Mucosa of rectum (tissue), 2 donors: ENCODE results near the gene SMIM38.

ENCODE experiments used
- H3K27ac ChIP-seq, 2 donors: one replicate each; pipeline ENCODE4 v1.7.0; 2013; ENCODE audit warnings: inconsistent platforms in 2 of 2, low read depth in 2 of 2, low read length in 2 of 2
- H3K27me3 ChIP-seq, 2 donors: one replicate each; pipeline ENCODE4 v1.7.0; 2013; ENCODE audit warnings: low read length in 2 of 2; ENCODE audit not compliant: control insufficient read depth in 2 of 2, insufficient read depth in 2 of 2
- H3K36me3 ChIP-seq, 2 donors: one replicate each; pipeline ENCODE4 v1.7.0; 2013; ENCODE audit warnings: low read length in 2 of 2; ENCODE audit not compliant: control insufficient read depth in 2 of 2, insufficient read depth in 2 of 2
- H3K4me1 ChIP-seq, 2 donors: one replicate each; pipeline ENCODE4 v1.7.0; 2013; ENCODE audit warnings: low read length in 2 of 2, mild to moderate bottlenecking in 1 of 2; ENCODE audit not compliant: control insufficient read depth in 2 of 2, insufficient read depth in 2 of 2
- H3K4me3 ChIP-seq, 2 donors: one replicate each; pipeline ENCODE4 v1.7.0; 2013; ENCODE audit warnings: low read length in 2 of 2
- H3K9ac ChIP-seq, 2 donors: one replicate each; pipeline ENCODE4 v1.7.0; 2013; ENCODE audit warnings: low read length in 2 of 2, low read depth in 1 of 2, mild to moderate bottlenecking in 1 of 2
- H3K9me3 ChIP-seq, 2 donors: one replicate each; pipeline ENCODE4 v1.7.0; 2013; ENCODE audit warnings: low read length in 2 of 2; ENCODE audit not compliant: control insufficient read depth in 2 of 2
- donor health status: healthy.
- donor health status: Normal muscosa, but diverticular disease.

Gene SMIM38

GRCh38 chr11:69113646-69114340 lies 41.9 kb upstream of the SMIM38 start:
- no peaks in the 10 kb centered on the region for H3K9me3 ChIP-seq
- H3K36me3 ChIP-seq, result no peaks in the 10 kb centered on the region
- no peak overlapping the region for H3K27ac ChIP-seq
- peaks cover 6 to 13% of the 10 kb centered on the region in 2 donors for H3K4me1 ChIP-seq
- H3K4me3 ChIP-seq, result no peak overlapping the region
- no peak overlapping the region for H3K9ac ChIP-seq
- no peaks in the 10 kb centered on the region for H3K27me3 ChIP-seq

DNA sequence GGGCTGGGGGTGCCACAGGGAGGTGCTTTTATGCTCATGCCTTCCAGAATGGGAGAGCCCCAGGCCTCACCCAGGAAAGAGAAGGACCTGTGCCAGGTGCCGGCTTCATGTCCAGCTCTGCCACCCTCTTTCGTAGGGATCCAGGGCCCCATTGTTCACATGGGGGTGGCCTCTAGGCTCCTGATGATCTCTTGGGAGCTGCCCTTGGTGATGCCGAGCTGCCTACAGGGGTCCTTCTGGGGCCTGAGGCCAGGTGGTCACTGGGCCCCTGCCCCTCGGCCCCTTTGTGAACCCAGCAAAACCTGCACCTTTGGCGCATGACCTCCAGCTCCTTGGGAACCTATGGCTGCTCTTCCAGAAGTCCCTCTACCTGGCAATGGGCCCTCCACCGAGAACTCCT lies 41.4 kb upstream of the SMIM38 start:
- Histone ChIP-seq H3K9me3 (no peaks in the 10 kb centered on the region), H3K27me3 (no peaks in the 10 kb centered on the region), H3K9ac (no peak overlapping the region), H3K27ac (no peak overlapping the region), H3K4me3 (no peak overlapping the region), H3K4me1 (peaks cover 6 to 13% of the 10 kb centered on the region in 2 donors), H3K36me3 (no peaks in the 10 kb centered on the region)

- Histone ChIP-seq H3K4me1 (peaks cover 6 to 13% of the 10 kb centered on the region in 2 donors), H3K36me3 (no peaks in the 10 kb centered on the region), H3K4me3 (no peak overlapping the region), H3K27ac (no peak overlapping the region), H3K9me3 (no peaks in the 10 kb centered on the region), H3K9ac (no peak overlapping the region), H3K27me3 (no peaks in the 10 kb centered on the region)
Measured at GRCh38 chr11:69114811-69115523, 40.8 kb upstream of the SMIM38 start.

DNA sequence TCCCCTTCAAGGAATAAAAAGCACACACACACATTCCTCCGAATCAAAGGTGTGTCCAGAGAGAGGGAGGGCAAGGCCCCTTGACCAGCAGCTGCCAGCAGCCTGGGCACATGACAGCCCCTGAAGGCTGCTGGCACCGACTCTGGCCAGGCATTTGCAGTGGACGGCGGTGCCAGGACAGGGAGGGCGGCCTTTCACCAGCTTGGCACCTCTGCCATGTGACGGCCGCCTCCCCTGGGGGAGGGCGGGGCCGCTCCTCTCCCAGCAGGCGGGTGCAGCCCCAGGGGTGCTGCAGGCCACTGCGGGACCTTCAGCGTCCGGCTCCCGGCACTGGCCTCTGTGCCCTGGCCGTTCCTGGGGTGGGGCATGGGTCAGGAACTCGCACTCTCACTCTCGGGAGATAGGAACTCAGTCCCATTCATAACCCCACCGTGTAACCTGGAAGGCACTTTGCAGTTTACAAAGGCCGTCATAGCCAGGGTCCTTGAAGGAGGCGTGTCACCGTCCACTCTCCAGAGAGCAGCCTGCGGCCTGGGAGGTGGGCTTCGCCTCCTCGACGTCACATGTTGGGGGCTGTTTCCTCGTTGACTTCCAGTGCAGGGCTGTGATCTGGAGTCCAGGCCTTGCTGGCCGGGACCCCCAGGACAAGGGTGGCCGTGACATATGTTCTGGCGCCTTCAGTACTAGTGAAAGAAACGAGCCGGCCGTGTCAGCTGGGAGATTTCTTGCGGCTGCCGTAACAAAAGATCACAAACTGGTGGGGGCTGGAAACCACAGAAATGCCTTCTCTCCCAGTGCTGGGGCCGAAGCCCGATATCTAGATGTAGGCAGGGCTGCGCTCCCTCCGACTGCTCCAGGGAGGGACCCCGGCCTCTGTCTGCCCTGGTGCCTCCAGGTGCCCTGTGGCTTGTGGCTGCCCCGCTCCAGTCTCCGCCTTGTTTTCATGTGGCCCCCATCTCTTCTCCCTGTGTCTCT lies 39.9 kb upstream of the SMIM38 start:
- no peaks in the 10 kb centered on the region for H3K27me3 ChIP-seq
- no peak overlapping the region for H3K4me3 ChIP-seq
- H3K9ac ChIP-seq, result no peak overlapping the region
- no peaks in the 10 kb centered on the region for H3K9me3 ChIP-seq
- peaks cover 6 to 13% of the 10 kb centered on the region in 2 donors for H3K4me1 ChIP-seq
- no peaks in the 10 kb centered on the region for H3K36me3 ChIP-seq
- no peak overlapping the region for H3K27ac ChIP-seq

GRCh38 chr11:69116671-69117070 lies 39.1 kb upstream of the SMIM38 start:
- H3K4me1 ChIP-seq, result peaks cover 6 to 14% of the 10 kb centered on the region in 2 donors
- no peaks in the 10 kb centered on the region for H3K9me3 ChIP-seq
- H3K4me3 ChIP-seq, result no peak overlapping the region
- H3K27me3 ChIP-seq, result no peaks in the 10 kb centered on the region
- H3K36me3 ChIP-seq, result no peaks in the 10 kb centered on the region
- no peak overlapping the region for H3K9ac ChIP-seq
- no peak overlapping the region for H3K27ac ChIP-seq

DNA sequence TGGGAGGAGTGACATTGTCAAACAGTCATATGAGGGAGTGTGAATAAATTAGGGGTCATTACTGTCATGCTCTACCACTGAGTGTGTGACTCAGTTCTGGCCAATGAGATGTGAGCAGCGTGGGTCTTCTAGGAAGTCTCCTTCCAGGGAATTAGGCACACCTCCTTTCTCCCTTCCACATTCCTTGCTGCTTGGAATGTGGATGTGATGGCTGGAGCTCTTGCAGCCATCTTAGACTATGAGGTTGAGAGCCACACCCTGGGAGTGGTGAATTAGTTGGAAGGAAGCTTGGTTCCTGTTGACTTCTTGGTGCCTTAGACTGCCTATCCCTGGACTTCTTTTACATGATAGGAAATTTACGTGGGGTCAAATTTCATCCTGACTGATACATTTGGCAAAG lies 36.5 kb upstream of the SMIM38 start:
- H3K4me1 ChIP-seq, result peaks cover 20 to 33% of the 10 kb centered on the region in 2 donors
- no peaks in the 10 kb centered on the region for H3K27me3 ChIP-seq
- no peak overlapping the region for H3K4me3 ChIP-seq
- no peaks in the 10 kb centered on the region for H3K36me3 ChIP-seq
- H3K27ac ChIP-seq, result no peak overlapping the region
- H3K9me3 ChIP-seq, result no peaks in the 10 kb centered on the region
- H3K9ac ChIP-seq, result no peak overlapping the region

GRCh38 chr11:69120096-69120875 lies 35.4 kb upstream of the SMIM38 start:
- H3K27me3 ChIP-seq, result no peaks in the 10 kb centered on the region
- H3K27ac ChIP-seq, result no peak overlapping the region
- peaks cover 17 to 28% of the 10 kb centered on the region in 2 donors for H3K4me1 ChIP-seq
- H3K9me3 ChIP-seq, result no peaks in the 10 kb centered on the region
- H3K36me3 ChIP-seq, result no peaks in the 10 kb centered on the region
- H3K9ac ChIP-seq, result no peak overlapping the region
- no peak overlapping the region for H3K4me3 ChIP-seq

GRCh38 chr11:69121021-69121420 lies 34.7 kb upstream of the SMIM38 start:
- Histone ChIP-seq H3K27me3 (no peaks in the 10 kb centered on the region), H3K9me3 (no peaks in the 10 kb centered on the region), H3K4me1 (peaks cover 14 to 20% of the 10 kb centered on the region in 2 donors), H3K4me3 (no peak overlapping the region), H3K36me3 (no peaks in the 10 kb centered on the region), H3K9ac (no peak overlapping the region), H3K27ac (no peak overlapping the region)

DNA sequence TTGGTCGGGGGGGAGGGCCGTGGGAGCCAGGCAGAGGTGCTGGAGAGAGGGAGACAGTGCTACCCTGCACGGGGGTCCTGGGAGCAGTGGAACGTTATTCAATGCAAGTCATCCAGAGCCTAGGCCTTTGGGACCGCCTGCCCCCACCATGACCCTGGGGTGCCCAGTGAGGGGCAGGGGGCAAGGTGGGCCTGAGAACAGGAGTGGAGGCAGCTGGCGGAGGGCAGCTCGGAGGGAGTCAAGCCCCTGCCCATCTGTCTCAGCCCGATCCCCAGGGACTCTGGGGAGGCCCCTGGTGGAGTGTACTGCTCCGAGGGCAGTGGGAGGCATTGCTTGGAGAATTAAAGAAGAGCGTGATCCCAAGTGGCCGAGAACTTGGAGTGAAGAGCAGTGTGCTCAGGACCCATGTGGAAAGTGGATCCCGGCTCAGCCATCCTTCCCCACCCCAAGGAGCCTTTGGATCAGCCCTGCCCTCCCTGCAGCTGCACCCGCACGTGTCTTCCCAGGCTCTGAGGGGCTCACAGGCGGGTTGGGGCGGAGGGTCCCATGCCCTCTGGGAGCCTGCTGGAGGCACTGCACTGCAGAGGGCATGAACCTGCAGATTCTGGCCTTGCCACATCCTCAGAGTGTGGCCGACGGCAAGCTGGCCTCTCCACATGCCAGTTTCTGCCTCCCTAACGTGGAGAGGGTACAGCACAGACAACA lies 34.0 kb upstream of the SMIM38 start:
- Histone ChIP-seq H3K4me3 (no peak overlapping the region), H3K9ac (no peak overlapping the region), H3K27me3 (no peaks in the 10 kb centered on the region), H3K9me3 (no peaks in the 10 kb centered on the region), H3K36me3 (no peaks in the 10 kb centered on the region), H3K4me1 (peaks cover 14 to 20% of the 10 kb centered on the region in 2 donors), H3K27ac (peak overlapping the region; percentile 38 to 61)
